ENCODE measurements around the gene CMSS1. TPM values are rescaled to one million over a fixed set of nuclear protein-coding genes. Genes with fewer than 3 reads are reported as not detected.

CMSS1 gene
- total and polyA plus RNA-seq, 7 experiments from 2014 or later = 14.9 to 47.7 (median 18.4) TPM

DNA sequence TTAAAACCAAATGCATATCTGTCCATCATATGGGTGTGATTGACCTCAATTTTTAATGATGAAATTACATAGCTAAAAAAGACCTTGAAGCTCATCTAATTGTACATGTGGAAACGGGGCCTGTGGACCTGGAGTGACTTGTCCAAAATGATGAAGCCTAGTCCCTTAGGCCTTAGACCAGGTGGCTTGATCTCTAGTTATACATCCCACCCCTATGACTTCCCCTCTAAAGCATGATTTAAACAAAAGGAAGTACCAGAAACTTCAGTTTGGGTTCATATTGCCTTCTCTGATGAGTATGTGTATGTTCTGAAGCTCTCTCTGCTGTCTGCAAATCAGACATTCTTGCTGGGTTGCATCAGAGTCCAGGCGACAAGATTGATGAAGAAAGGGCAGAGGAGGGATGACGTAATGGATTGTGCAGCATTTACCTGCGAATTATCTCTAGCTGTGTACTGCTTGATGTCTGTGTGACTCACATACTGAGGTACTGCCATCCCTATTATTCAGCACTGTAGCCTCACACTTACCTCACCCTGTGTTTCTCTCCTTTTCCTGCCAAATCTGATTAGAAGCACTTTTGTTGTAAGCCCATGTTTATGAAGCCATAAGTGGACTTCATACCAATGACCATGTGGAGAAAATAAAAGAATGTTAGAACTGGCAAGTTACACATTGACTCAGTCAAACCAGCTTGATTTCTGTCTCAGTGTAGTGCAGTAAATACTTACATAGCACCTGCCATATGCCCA, 185.1 kb downstream of the CMSS1 start:
- peak overlapping the region in 1 of 9 donors; percentile 24 for H3K27ac Mint-ChIP-seq
- H3K4me1 Mint-ChIP-seq = peaks cover 0 to 17% (median 4%) of the 10 kb centered on the region in 7 donors
- DNase-seq = no peak
- ATAC-seq = no peak
- no peak overlapping the region for H3K4me3 Mint-ChIP-seq
- H3K27me3 ChIP-seq (ENCODE audit: control insufficient read depth in 2 of 2, insufficient read depth in 2 of 2, low read length in 2 of 2) = no peaks in the 10 kb centered on the region
- no peak overlapping the region for H3K4me3 ChIP-seq (ENCODE audit: low read length)
- H3K4me1 ChIP-seq (ENCODE audit: control insufficient read depth in 2 of 2, insufficient read depth in 2 of 2, low read length in 2 of 2) = no peaks in the 10 kb centered on the region
- no peaks in the 10 kb centered on the region for H3K9me3 ChIP-seq (ENCODE audit: control insufficient read depth in 2 of 3, low read length in 3 of 3)
- no peak overlapping the region for H3K27ac ChIP-seq (ENCODE audit: low read depth, low read length)
- no peaks in the 10 kb centered on the region for H3K27me3 Mint-ChIP-seq
- POLR2A ChIA-PET = no interaction called here
- peaks cover 0 to 22% (median 4%) of the 10 kb centered on the region in 5 donors for H3K36me3 Mint-ChIP-seq
- peaks cover 0 to 6% (median 0%) of the 10 kb centered on the region in 11 donors for H3K9me3 Mint-ChIP-seq
- no peaks in the 10 kb centered on the region for H3K36me3 ChIP-seq (ENCODE audit: control insufficient read depth in 2 of 3, insufficient read depth in 3 of 3, low read length in 3 of 3)
- CTCF ChIA-PET = no interaction called here
- intact Hi-C loops (cut with micrococcal nuclease) = no loop called here

DNA sequence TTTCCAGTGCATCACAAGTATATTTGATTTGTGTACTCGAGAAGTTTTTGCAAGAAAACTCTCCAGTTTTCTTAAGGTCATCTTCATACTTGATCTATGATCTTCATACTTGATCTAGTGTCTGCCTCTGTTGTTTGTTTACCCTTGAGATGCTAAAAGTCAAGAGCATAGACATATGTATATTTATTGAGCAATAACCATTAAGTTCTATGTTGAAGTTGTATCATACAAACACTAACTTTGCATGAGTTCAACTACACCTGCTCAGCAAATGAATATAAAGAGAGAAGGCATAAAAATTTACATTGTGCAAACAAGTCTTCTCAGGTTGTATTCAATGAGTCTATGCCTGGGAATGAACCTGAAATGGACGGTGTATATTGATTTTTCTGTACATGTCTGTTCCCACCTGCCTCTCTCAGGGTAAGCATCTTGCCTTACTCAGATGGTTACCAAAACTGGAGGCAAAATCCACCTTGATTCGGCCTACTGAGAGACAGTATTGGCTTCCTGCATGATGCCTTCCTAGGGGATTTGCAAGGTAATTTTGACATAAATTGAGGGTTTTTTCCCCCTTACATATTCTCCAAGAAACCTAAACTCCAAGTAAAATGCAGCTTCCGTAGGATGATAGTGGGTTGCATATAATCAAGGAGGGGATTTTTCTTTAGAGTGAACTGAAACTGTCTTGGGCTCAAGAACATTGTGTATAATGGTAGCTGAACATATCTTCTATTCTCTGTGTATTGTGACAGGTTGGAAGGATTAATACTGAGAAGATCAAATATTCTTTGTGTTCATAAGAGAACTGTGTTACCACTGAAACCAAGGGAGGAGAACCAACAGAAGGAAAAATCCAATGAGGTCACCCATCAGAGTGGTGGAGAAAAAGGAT, 186.2 kb downstream of the CMSS1 start:
- Histone ChIP-seq H3K4me1 (ENCODE audit: control insufficient read depth in 2 of 2, insufficient read depth in 2 of 2, low read length in 2 of 2) (no peaks in the 10 kb centered on the region), H3K27ac (ENCODE audit: low read depth, low read length) (no peak overlapping the region), H3K36me3 (ENCODE audit: control insufficient read depth in 2 of 3, insufficient read depth in 3 of 3, low read length in 3 of 3) (no peaks in the 10 kb centered on the region), H3K4me3 (ENCODE audit: low read length) (no peak overlapping the region), H3K9me3 (ENCODE audit: control insufficient read depth in 2 of 3, low read length in 3 of 3) (no peaks in the 10 kb centered on the region), H3K27me3 (ENCODE audit: control insufficient read depth in 2 of 2, insufficient read depth in 2 of 2, low read length in 2 of 2) (no peaks in the 10 kb centered on the region)
- intact Hi-C loops (cut with micrococcal nuclease) = no loop called here
- Mint-ChIP-seq H3K4me1 (peaks cover 0 to 17% (median 3%) of the 10 kb centered on the region in 7 donors), H3K9me3 (peaks cover 0 to 5% (median 0%) of the 10 kb centered on the region in 11 donors), H3K27me3 (no peaks in the 10 kb centered on the region), H3K36me3 (peaks cover 0 to 18% (median 3%) of the 10 kb centered on the region in 5 donors), H3K4me3 (no peak overlapping the region), H3K27ac (no peak overlapping the region)
- ChIA-PET CTCF (no interaction called here), POLR2A (no interaction called here)
- ATAC-seq = no peak
- DNase-seq = no peak

DNA sequence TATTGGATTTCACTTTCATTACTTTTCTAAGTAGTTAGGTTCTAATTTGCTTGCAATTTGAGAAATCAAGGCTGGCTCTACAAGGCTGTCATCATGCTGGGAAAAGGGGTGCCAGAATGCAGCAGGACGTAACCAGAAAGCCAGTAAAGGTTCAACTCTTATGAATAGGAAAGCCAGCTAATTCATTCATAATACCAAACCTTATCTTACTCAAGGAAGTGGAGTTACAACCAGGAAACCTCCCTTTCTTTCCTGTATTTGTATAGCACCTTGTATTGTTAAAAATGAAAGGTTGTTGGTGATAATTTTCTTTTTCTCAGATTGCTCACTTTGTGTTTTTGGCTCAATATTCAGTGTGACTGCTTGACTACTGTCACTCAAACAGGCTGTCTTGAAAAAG, 187.3 kb downstream of the CMSS1 start:
- ChIA-PET POLR2A (no interaction called here), CTCF (no interaction called here)
- Mint-ChIP-seq H3K36me3 (peaks cover 0 to 21% (median 1%) of the 10 kb centered on the region in 5 donors), H3K9me3 (no peaks in the 10 kb centered on the region), H3K27me3 (no peaks in the 10 kb centered on the region), H3K4me3 (no peak overlapping the region), H3K27ac (no peak overlapping the region), H3K4me1 (peaks cover 0 to 18% (median 3%) of the 10 kb centered on the region in 7 donors)
- intact Hi-C loops (cut with micrococcal nuclease) = no loop called here
- DNase-seq = no peak
- no peak for ATAC-seq
- Histone ChIP-seq H3K4me3 (ENCODE audit: low read length) (no peak overlapping the region), H3K36me3 (ENCODE audit: control insufficient read depth in 2 of 3, insufficient read depth in 3 of 3, low read length in 3 of 3) (no peaks in the 10 kb centered on the region), H3K27me3 (ENCODE audit: control insufficient read depth in 2 of 2, insufficient read depth in 2 of 2, low read length in 2 of 2) (no peaks in the 10 kb centered on the region), H3K27ac (ENCODE audit: low read depth, low read length) (no peak overlapping the region), H3K9me3 (ENCODE audit: control insufficient read depth in 2 of 3, low read length in 3 of 3) (no peaks in the 10 kb centered on the region), H3K4me1 (ENCODE audit: control insufficient read depth in 2 of 2, insufficient read depth in 2 of 2, low read length in 2 of 2) (no peaks in the 10 kb centered on the region)

DNA sequence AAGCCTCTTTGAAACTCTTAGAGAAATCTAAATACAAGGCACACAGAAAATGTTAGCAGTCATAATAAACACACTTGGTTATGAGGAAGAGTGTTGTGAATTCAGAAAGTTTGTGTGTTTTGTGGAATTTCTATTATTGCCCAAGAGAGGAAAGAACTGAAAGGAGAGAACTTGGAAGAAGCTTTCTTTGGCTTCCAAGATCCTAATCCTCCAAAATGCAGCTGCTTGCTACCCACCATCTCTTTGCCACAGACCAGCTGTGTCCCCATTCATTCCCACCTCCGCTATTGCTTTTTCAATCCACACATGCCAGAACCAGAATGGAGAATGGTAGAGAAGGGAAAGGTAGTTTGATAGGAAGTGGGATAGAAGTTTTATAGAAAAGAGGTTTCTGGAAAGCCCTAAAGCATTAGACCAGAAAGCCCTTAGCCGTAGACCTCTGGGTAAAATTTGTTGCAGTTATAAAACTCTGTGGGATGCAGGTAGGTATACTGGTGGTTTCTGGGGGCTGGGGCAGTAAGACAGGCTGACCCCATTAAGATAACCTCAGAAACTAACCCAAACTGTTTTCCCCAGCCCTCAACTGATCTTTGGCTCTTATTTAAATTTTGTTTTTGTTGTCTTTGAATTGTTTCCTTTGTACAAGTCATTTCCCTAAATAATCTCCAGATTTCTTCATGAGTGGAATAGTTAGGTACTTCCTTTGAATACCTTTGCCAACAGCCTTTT, 188.2 kb downstream of the CMSS1 start:
- no peaks in the 10 kb centered on the region for H3K9me3 ChIP-seq (ENCODE audit: control insufficient read depth in 2 of 3, low read length in 3 of 3)
- CTCF ChIA-PET = no interaction called here
- no peak overlapping the region for H3K4me3 Mint-ChIP-seq
- no peak overlapping the region for H3K4me3 ChIP-seq (ENCODE audit: low read length)
- no peaks in the 10 kb centered on the region for H3K27me3 ChIP-seq (ENCODE audit: control insufficient read depth in 2 of 2, insufficient read depth in 2 of 2, low read length in 2 of 2)
- POLR2A ChIA-PET = no interaction called here
- H3K36me3 Mint-ChIP-seq = peaks cover 0 to 22% (median 4%) of the 10 kb centered on the region in 5 donors
- ATAC-seq = no peak
- no peak overlapping the region for H3K27ac Mint-ChIP-seq
- H3K4me1 ChIP-seq (ENCODE audit: control insufficient read depth in 2 of 2, insufficient read depth in 2 of 2, low read length in 2 of 2) = no peaks in the 10 kb centered on the region
- H3K27ac ChIP-seq (ENCODE audit: low read depth, low read length) = no peak overlapping the region
- DNase-seq = no peak
- no peaks in the 10 kb centered on the region for H3K36me3 ChIP-seq (ENCODE audit: control insufficient read depth in 2 of 3, insufficient read depth in 3 of 3, low read length in 3 of 3)
- peaks cover 0 to 21% (median 3%) of the 10 kb centered on the region in 7 donors for H3K4me1 Mint-ChIP-seq
- intact Hi-C loops (cut with micrococcal nuclease) = no loop called here
- no peaks in the 10 kb centered on the region for H3K9me3 Mint-ChIP-seq
- no peaks in the 10 kb centered on the region for H3K27me3 Mint-ChIP-seq

DNA sequence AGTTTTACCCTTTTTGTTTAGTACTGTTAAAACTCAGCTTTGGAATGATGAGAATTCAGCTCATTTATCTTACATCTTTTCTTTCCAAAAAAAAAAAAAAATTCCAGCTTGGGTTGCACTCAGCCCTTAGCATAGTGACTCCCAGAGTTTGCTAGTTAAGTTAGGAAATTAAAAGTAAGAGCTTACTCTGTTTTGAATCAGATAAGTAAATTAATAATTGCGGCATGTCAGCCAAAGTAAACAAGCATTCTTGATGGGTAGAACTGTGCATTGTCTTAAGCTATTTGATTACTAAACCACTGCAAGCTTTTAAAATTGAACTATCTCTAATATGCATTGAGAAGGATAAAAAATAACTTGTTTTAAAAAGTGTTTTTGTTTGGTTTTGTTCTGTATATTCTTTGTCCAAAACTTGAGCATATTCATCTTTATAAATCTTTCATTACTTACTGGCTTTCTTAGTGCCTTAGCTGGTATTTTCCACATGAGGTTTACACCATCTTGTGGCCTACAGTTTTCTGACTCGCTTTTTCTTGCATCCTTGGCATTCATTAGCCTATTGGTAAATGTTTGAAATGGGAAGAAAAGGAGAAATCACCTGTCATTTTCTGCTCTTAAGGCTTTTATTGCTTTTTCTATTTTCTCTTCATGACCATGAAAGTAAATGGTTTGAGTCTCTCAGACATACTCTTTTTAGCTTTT, 189.1 kb downstream of the CMSS1 start:
- Mint-ChIP-seq H3K36me3 (peaks cover 0 to 29% (median 8%) of the 10 kb centered on the region in 5 donors), H3K9me3 (no peaks in the 10 kb centered on the region), H3K4me3 (no peak overlapping the region), H3K27me3 (no peaks in the 10 kb centered on the region), H3K4me1 (peaks cover 0 to 21% (median 3%) of the 10 kb centered on the region in 7 donors), H3K27ac (no peak overlapping the region)
- Histone ChIP-seq H3K4me1 (ENCODE audit: control insufficient read depth in 2 of 2, insufficient read depth in 2 of 2, low read length in 2 of 2) (no peaks in the 10 kb centered on the region), H3K4me3 (ENCODE audit: low read length) (no peak overlapping the region), H3K9me3 (ENCODE audit: control insufficient read depth in 2 of 3, low read length in 3 of 3) (no peaks in the 10 kb centered on the region), H3K27ac (ENCODE audit: low read depth, low read length) (no peak overlapping the region), H3K27me3 (ENCODE audit: control insufficient read depth in 2 of 2, insufficient read depth in 2 of 2, low read length in 2 of 2) (no peaks in the 10 kb centered on the region), H3K36me3 (ENCODE audit: control insufficient read depth in 2 of 3, insufficient read depth in 3 of 3, low read length in 3 of 3) (no peaks in the 10 kb centered on the region)
- ChIA-PET CTCF (no interaction called here), POLR2A (no interaction called here)
- ATAC-seq (no peak), DNase-seq (no peak)
- intact Hi-C loops (cut with micrococcal nuclease) = no loop called here

DNA sequence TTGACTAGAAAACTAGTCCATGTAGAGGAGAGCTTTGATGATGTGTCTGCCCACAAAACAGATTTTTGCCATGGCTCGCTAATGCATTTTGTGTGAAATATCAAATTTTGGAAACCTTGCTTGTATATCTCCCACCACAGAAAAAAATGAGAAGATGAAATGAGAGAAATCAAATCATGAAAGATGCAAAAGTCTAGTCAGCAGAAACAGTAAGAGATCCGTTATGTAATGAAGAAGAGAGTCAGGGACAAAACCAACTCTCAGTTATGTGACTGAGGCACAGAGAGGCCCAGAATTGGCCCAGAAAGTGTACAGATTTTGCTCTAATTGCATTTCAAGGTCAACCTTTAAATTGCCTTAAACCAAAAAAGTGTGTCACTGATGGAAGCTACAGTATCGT, 189.7 kb downstream of the CMSS1 start:
- no peaks in the 10 kb centered on the region for H3K27me3 ChIP-seq (ENCODE audit: control insufficient read depth in 2 of 2, insufficient read depth in 2 of 2, low read length in 2 of 2)
- H3K4me1 ChIP-seq (ENCODE audit: control insufficient read depth in 2 of 2, insufficient read depth in 2 of 2, low read length in 2 of 2) = no peaks in the 10 kb centered on the region
- ChIA-PET POLR2A (no interaction called here), CTCF (no interaction called here)
- no peak overlapping the region for H3K27ac ChIP-seq (ENCODE audit: low read depth, low read length)
- Mint-ChIP-seq H3K36me3 (peaks cover 0 to 23% (median 8%) of the 10 kb centered on the region in 5 donors), H3K9me3 (no peaks in the 10 kb centered on the region), H3K4me1 (peaks cover 0 to 21% (median 3%) of the 10 kb centered on the region in 7 donors), H3K4me3 (no peak overlapping the region), H3K27ac (no peak overlapping the region), H3K27me3 (no peaks in the 10 kb centered on the region)
- no peaks in the 10 kb centered on the region for H3K9me3 ChIP-seq (ENCODE audit: control insufficient read depth in 2 of 3, low read length in 3 of 3)
- intact Hi-C loops (cut with micrococcal nuclease) = no loop called here
- H3K36me3 ChIP-seq (ENCODE audit: control insufficient read depth in 2 of 3, insufficient read depth in 3 of 3, low read length in 3 of 3) = no peaks in the 10 kb centered on the region
- no peak for DNase-seq
- ATAC-seq = no peak
- H3K4me3 ChIP-seq (ENCODE audit: low read length) = no peak overlapping the region

All from naive thymus-derived CD4-positive, alpha-beta T cell (primary cell).